ENCODE results near the gene CAPN9.
"Not testable (repeated sequence)": the region's sequence is repeated elsewhere in the genome, so short reads cannot be mapped to it uniquely, and the experiment has no call there.

CAPN9 gene

DNA sequence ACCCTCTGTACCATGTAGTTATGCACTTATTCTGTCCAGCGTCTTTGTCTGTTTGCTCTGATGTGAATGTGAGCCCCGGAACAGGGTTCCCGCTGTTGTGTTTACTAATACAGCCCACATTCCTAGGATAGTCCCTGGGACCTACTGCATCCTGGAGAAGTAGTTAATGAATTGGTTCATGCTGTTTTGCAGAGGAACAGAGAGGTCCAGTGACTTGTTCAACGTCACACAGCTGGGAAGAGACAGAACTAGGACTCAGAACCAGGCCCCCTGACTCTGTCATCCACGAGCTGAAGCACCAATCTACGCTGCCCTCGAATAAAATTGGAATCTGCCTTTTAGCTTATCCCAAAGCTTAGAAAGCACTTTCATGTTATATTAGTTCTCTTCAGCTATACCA is 34.0 kb upstream of the CAPN9 start:
- DNase-seq (ENCODE audit: low read depth): no peak
- TF ChIP-seq, protein P1, sequence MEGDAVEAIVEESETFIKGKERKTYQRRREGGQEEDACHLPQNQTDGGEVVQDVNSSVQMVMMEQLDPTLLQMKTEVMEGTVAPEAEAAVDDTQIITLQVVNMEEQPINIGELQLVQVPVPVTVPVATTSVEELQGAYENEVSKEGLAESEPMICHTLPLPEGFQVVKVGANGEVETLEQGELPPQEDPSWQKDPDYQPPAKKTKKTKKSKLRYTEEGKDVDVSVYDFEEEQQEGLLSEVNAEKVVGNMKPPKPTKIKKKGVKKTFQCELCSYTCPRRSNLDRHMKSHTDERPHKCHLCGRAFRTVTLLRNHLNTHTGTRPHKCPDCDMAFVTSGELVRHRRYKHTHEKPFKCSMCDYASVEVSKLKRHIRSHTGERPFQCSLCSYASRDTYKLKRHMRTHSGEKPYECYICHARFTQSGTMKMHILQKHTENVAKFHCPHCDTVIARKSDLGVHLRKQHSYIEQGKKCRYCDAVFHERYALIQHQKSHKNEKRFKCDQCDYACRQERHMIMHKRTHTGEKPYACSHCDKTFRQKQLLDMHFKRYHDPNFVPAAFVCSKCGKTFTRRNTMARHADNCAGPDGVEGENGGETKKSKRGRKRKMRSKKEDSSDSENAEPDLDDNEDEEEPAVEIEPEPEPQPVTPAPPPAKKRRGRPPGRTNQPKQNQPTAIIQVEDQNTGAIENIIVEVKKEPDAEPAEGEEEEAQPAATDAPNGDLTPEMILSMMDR (conservative IDR thresholded peaks at IDR 0.05; ENCODE audit: low read depth, low read length): no peak
- no peak overlapping the region for H3K4me3 ChIP-seq (ENCODE audit: low read length)

DNA sequence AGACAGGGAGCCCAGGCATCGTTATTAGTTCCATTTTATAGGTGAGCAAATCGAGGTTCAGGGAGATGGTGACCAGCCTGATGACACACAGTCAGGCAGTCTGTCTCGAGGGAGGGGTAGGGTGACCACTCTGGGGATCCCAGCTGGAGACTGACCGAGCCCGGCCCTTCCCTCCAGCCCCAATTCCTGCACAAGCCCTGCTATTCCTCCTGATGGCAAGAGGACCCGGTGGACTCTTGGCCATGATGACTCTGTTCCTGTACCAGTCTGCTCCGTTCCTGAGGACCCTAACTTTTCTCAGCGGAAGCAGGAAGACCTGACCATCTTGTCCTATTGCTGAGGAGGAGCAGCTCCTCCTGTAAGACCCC is 33.7 kb upstream of the CAPN9 start:
- no peak for DNase-seq (ENCODE audit: low read depth)
- no peak overlapping the region for H3K4me3 ChIP-seq (ENCODE audit: low read length)
- TF ChIP-seq, protein P1 (conservative IDR thresholded peaks at IDR 0.05; ENCODE audit: low read depth, low read length): no peak

DNA sequence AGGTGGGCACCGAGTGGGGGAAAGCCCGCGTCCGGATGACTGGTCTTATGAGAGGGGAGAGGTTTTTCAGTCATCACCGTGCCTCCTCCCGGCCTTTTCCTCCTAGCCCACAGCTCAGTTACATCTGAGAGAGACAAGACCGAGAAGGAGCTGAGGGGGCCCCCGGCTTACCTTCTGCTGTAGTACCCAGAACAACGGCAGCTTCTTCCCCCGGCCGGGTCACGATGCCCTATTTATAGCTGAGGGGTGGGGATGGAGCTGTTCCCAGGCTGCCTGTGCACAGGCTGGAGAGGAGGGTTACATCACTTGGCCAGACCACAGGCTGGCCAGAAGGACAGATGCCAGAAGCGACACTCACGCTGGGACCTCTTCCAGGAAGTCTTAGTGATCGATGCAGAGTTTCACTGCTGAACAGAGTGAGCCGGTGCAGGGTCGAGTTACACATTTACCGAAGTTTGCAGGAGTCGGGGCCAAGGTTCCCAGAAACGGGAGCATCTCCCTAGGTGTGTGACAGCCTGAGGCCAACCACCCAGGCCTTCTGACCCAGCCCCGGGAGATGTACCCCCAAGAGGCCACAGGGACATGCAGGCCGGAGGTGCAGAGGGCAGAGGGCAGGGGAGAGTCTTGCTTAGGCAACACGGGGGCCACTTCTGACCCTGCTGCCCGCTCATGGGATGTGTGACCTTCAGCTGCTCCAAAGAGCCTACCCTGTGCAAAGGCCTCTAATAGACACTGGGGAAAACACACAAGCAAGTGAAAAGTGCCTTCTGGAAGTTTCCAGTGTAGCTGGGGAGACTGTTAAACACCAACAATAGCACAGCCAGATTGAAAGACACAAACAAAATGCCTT is 33.0 kb upstream of the CAPN9 start, which contains the start of gene AGT:
TSS of gene AGT (minus strand) at position 208 of the 850 bp plus-strand sequence. CDS start 3,299 bp downstream, outside the sequence.
- TF ChIP-seq, protein P1 (conservative IDR thresholded peaks at IDR 0.05; ENCODE audit: low read depth, low read length): no peak
- H3K4me3 ChIP-seq (ENCODE audit: low read length): no peak within 1 kb of the TSS
- DNase-seq (ENCODE audit: low read depth): peak; percentile 33

DNA sequence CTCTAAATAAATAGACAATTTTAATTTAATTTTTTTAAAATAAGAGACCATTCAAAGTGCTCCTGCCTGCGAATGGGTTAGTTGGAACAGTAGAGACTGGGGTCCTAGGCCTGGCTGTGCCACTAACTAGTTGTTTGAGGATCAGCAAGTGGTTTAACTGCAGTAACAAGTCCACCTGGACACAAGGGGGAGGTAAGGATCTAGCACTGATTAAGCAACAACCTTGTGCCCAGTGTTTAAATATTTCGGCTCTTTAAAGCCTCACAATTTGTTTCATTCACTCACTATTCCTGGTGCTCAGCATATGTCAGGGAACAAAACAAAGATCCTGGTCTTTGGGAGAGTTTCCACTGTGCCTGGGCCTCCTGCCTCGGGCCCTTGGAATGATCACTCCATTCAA is 31.7 kb upstream of the CAPN9 start:
- TF ChIP-seq, protein P1 (conservative IDR thresholded peaks at IDR 0.05; ENCODE audit: low read depth, low read length): no peak
- no peak for DNase-seq (ENCODE audit: low read depth)

GRCh38 chr1:230716453-230716852 is 30.7 kb upstream of the CAPN9 start:
- not testable (repeated sequence) for H3K4me3 ChIP-seq (ENCODE audit: low read length); DNase-seq (ENCODE audit: low read depth)

More for the DNA sequence above, 31.7 kb upstream of the CAPN9 start:
- no peak overlapping the region for H3K4me3 ChIP-seq (ENCODE audit: low read length)

- DNase-seq (ENCODE audit: low read depth): no peak
- no peak overlapping the region for H3K4me3 ChIP-seq (ENCODE audit: low read length)
- TF ChIP-seq, protein P1 (conservative IDR thresholded peaks at IDR 0.05; ENCODE audit: low read depth, low read length): no peak
Measured at GRCh38 chr1:230717251-230717650, 29.9 kb upstream of the CAPN9 start.

DNA sequence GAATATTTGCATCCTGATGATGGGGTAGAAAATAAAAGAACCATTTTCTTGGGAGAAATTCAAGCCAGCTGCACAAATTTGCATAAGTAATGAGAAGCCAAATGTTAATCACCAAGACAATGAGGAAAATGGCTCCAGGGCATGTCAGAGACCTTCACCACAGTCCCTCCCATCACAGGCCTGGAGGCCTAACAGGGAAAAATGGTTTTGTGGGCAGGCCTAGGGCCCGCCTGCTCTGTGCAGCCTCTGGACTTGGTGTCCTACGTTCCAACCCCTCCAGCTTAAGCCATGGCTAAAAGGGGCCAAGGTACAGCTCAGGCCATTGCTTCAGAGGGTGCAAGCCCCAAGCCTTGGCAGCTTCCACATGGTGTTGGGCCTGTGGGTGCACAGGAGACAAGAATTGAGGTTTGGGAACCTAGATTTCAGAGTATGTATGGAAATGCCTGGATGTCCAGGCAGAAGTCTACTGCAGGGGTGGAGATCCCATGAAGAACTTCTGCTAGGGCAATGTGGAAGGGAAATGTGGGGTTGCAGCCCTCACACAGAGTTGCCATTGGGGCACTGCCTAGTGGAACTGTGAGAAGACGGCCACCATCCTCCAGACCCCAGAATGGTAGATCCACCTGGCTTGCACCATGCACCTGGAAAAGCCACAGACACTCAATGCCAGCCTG is 25.2 kb upstream of the CAPN9 start:
- DNase-seq (ENCODE audit: low read depth); H3K4me3 ChIP-seq (ENCODE audit: low read length): not testable (repeated sequence)
